Panc1 (cell line): ENCODE measurements around the gene ESRRG. TPM values are rescaled to one million over a fixed set of nuclear protein-coding genes. Genes with fewer than 3 reads are reported as not detected.

Experiments used
- ATAC-seq: fragments of 200-7000 bp; cut with Tn5 transposase; 2 replicates; pipeline ENCODE4 v1.9.1; 2020; ENCODE audit warnings: mild to moderate bottlenecking, moderate library complexity
- BruUV-seq: library from RNA; stranded (reverse); fragments of 400-500 nt; replicated peaks from 2 replicates; lab custom pipeline; 2021; lab: Mats Ljungman, UMichigan
- CTCF ChIA-PET: fragments of 300-600 bp; sonication (Branson Sonifier 250); formaldehyde crosslinking; loops from one replicate; lab custom pipeline; 2022; ENCODE audit warnings: antibody characterized with exemption; lab: Charles Lee
- POLR2A ChIA-PET: fragments of 300-600 bp; sonication (Branson Sonifier 250); formaldehyde crosslinking; loops from one replicate; lab custom pipeline; 2022; ENCODE audit warnings: antibody characterized with exemption; lab: Charles Lee
- DNase-seq: peaks from one replicate; pipeline ENCODE4 v3.0.0-alpha.2; 2010; ENCODE audit warnings: low read depth, low spot score
- H3K27ac ChIP-seq: 2 replicates; pipeline ENCODE4 v1.5.1; 2011; ENCODE audit warnings: mild to moderate bottlenecking, low read length, inconsistent platforms
- H3K27me3 ChIP-seq: fragments of 200-500 bp; sonication (Bioruptor generic); 2 replicates; pipeline ENCODE4 v1.6.0; 2014; ENCODE audit warnings: low read length, inconsistent platforms; ENCODE audit not compliant: control insufficient read depth, insufficient read depth
- H3K36me3 ChIP-seq: fragments of 200-500 bp; sonication (Bioruptor generic); 2 replicates; pipeline ENCODE4 v1.5.1; 2014; ENCODE audit warnings: inconsistent platforms, mild to moderate bottlenecking, low read length, moderate library complexity; ENCODE audit not compliant: control insufficient read depth, insufficient read depth
- H3K4me1 ChIP-seq: 2 replicates; pipeline ENCODE4 v1.5.1; 2011; ENCODE audit warnings: inconsistent platforms, mild to moderate bottlenecking, low read length, moderate library complexity; ENCODE audit not compliant: control insufficient read depth, insufficient read depth
- H3K4me3 ChIP-seq, 2 experiments: 2 replicates each; pipeline ENCODE4 v1.5.1; 2011 to 2012; ENCODE audit warnings: low read depth in 2 of 2, low read length in 2 of 2, mild to moderate bottlenecking in 2 of 2, inconsistent platforms in 1 of 2, moderate library complexity in 1 of 2
- H3K9me3 ChIP-seq: fragments of 200-500 bp; sonication (Bioruptor generic); 2 replicates; pipeline ENCODE4 v1.5.1; 2014; ENCODE audit warnings: low read depth, mild to moderate bottlenecking, inconsistent platforms, low read length, moderate library complexity; ENCODE audit not compliant: control insufficient read depth, insufficient read depth
- POLR2AphosphoS5 ChIP-seq: IDR thresholded peaks from 2 replicates; pipeline ENCODE4 v1.6.1; 2012; ENCODE audit warnings: mild to moderate bottlenecking, low read depth, low read length, moderate library complexity
- SIN3A ChIP-seq: IDR thresholded peaks from 2 replicates; pipeline ENCODE4 v1.6.1; 2012; ENCODE audit warnings: low read depth, mild to moderate bottlenecking, low read length, moderate library complexity, borderline replicate concordance; ENCODE audit not compliant: insufficient read depth
- TCF7L2 ChIP-seq: IDR thresholded peaks from 2 replicates; pipeline ENCODE4 v1.6.1; 2011; ENCODE audit warnings: mild to moderate bottlenecking, low read depth, low read length, inconsistent platforms
- in situ Hi-C: cut with HindIII; loops from 2 replicates; pipeline ENCODE4 v1.10.0; 2016; ENCODE audit warnings: low sequenced_read_pairs, low pct_unique_long_range_greater_than_20kb
- intact Hi-C: fragments of 100-400 bp; cut with micrococcal nuclease; formaldehyde crosslinking; loops from one replicate; pipeline ENCODE4 v1.10.0; 2022; ENCODE audit not compliant: unreplicated experiment
- total RNA-seq: library from RNA; stranded (reverse); gene quantifications from one replicate; pipeline ENCODE4 v1.2.1, GENCODE V29; 2021; ENCODE audit not compliant: unreplicated experiment
- TF ChIP-seq, protein P1 (sequence below): fragments of 450-650 bp; IDR thresholded peaks from 2 replicates; pipeline ENCODE4 v1.5.1; 2017; ENCODE audit warnings: mild to moderate bottlenecking
- TF ChIP-seq, protein P2 (sequence below), 2 experiments: IDR thresholded peaks; 2 replicates each; pipeline ENCODE4 v1.6.1; 2011 to 2012; ENCODE audit warnings: low read depth in 2 of 2, control low read depth in 1 of 2, low read length in 1 of 2, mild to moderate bottlenecking in 1 of 2, moderate library complexity in 1 of 2; ENCODE audit not compliant: insufficient read depth in 1 of 2

ESRRG gene
- total RNA-seq, 1 experiment from 2014 or later: not detected

DNA sequence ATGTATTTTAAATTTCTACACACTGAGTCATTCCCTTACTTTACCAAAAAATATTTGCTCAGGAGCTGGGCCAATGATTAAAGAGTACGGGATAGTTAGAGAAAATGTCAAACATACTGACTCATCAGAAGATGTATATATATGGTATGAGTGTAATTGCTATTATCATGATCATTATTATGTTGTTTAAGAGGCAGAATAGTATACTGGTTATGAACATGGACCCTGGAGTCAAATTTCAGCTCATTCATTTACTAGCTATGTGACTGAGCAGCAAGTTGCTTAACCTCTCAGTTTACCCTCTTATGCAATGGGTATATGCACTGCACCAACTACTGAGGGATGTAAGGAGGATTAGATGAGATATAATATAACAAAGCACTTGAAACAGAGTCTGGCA lies 258.7 kb downstream of the ESRRG start:
- DNase-seq (no peak), ATAC-seq (no peak)
- in situ Hi-C loops: no loop called here
- H3K4me1 ChIP-seq: no peaks in the 10 kb centered on the region
- no TSS peak for BruUV-seq
- TF ChIP-seq, protein P1, sequence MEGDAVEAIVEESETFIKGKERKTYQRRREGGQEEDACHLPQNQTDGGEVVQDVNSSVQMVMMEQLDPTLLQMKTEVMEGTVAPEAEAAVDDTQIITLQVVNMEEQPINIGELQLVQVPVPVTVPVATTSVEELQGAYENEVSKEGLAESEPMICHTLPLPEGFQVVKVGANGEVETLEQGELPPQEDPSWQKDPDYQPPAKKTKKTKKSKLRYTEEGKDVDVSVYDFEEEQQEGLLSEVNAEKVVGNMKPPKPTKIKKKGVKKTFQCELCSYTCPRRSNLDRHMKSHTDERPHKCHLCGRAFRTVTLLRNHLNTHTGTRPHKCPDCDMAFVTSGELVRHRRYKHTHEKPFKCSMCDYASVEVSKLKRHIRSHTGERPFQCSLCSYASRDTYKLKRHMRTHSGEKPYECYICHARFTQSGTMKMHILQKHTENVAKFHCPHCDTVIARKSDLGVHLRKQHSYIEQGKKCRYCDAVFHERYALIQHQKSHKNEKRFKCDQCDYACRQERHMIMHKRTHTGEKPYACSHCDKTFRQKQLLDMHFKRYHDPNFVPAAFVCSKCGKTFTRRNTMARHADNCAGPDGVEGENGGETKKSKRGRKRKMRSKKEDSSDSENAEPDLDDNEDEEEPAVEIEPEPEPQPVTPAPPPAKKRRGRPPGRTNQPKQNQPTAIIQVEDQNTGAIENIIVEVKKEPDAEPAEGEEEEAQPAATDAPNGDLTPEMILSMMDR: no peak
- TF ChIP-seq TCF7L2 (no peak), POLR2AphosphoS5 (no peak), SIN3A (no peak)
- TF ChIP-seq, protein P2, sequence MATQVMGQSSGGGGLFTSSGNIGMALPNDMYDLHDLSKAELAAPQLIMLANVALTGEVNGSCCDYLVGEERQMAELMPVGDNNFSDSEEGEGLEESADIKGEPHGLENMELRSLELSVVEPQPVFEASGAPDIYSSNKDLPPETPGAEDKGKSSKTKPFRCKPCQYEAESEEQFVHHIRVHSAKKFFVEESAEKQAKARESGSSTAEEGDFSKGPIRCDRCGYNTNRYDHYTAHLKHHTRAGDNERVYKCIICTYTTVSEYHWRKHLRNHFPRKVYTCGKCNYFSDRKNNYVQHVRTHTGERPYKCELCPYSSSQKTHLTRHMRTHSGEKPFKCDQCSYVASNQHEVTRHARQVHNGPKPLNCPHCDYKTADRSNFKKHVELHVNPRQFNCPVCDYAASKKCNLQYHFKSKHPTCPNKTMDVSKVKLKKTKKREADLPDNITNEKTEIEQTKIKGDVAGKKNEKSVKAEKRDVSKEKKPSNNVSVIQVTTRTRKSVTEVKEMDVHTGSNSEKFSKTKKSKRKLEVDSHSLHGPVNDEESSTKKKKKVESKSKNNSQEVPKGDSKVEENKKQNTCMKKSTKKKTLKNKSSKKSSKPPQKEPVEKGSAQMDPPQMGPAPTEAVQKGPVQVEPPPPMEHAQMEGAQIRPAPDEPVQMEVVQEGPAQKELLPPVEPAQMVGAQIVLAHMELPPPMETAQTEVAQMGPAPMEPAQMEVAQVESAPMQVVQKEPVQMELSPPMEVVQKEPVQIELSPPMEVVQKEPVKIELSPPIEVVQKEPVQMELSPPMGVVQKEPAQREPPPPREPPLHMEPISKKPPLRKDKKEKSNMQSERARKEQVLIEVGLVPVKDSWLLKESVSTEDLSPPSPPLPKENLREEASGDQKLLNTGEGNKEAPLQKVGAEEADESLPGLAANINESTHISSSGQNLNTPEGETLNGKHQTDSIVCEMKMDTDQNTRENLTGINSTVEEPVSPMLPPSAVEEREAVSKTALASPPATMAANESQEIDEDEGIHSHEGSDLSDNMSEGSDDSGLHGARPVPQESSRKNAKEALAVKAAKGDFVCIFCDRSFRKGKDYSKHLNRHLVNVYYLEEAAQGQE (IDR thresholded peaks at IDR 0.05; ENCODE audit: insufficient read depth in 1 of 2, low read depth in 2 of 2, low read length in 1 of 2): no peak
- no peaks in the 10 kb centered on the region for H3K27me3 ChIP-seq
- POLR2A ChIA-PET: no interaction called here
- no peaks in the 10 kb centered on the region for H3K9me3 ChIP-seq
- no peak overlapping the region for H3K27ac ChIP-seq
- H3K36me3 ChIP-seq: no peaks in the 10 kb centered on the region
- no peak overlapping the region for H3K4me3 ChIP-seq
- CTCF ChIA-PET: no interaction called here
- intact Hi-C loops: no loop called here

DNA sequence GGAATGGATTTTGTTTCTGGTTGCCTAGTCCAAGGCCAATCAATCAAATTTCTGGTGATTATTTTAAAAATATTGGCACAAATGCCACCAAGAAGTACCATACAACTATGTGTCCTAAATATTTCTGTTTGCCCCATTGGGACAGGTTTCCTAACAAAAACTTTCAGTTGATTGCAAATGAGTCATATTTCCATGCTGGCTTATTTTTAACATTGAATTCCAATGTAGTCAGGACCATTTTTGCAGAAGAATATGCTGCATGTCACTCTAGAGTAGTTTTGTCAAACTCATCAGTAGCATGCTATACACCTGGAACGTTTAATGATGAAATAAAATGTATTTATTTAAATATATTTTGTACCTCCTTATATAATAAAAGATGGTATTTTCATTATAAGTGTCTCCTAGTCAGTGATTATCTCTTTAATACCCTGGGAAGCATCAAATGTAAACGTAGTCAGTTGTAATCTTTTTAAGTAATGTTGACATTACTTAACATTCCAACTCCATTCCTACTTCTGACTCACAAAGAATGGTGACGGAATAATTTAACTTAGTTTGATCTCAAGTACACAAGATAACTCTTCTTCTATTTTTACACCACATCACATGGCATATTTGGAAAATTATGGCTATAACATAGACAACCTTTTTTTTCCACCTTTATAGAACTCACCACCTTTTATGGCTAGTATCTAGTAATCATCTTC lies 261.0 kb downstream of the ESRRG start:
- DNase-seq: no peak
- no peaks in the 10 kb centered on the region for H3K9me3 ChIP-seq
- no peak for ATAC-seq
- CTCF ChIA-PET: no interaction called here
- H3K4me3 ChIP-seq: no peak overlapping the region
- TF ChIP-seq POLR2AphosphoS5 (no peak), TCF7L2 (no peak), SIN3A (no peak)
- TF ChIP-seq, protein P1: no peak
- TF ChIP-seq, protein P2 (IDR thresholded peaks at IDR 0.05; ENCODE audit: insufficient read depth in 1 of 2, low read depth in 2 of 2, low read length in 1 of 2): no peak
- POLR2A ChIA-PET: no interaction called here
- H3K4me1 ChIP-seq: no peaks in the 10 kb centered on the region
- in situ Hi-C loops: no loop called here
- H3K27ac ChIP-seq: no peak overlapping the region
- H3K36me3 ChIP-seq: no peaks in the 10 kb centered on the region
- no TSS peak for BruUV-seq
- intact Hi-C loops: no loop called here
- no peaks in the 10 kb centered on the region for H3K27me3 ChIP-seq
